SH-SY5Y (cell line): ENCODE data around the gene SHISA9.

Source experiments
- GATA2 ChIP-seq: IDR thresholded peaks from 2 replicates; pipeline ENCODE4 v1.6.1; 2011; ENCODE audit warnings: mild to moderate bottlenecking, low read depth, low read length
- GATA3 ChIP-seq: IDR thresholded peaks from 2 replicates; pipeline ENCODE4 v1.6.1; 2011; ENCODE audit warnings: low read depth, mild to moderate bottlenecking, low read length, moderate library complexity

- TF ChIP-seq GATA3 (no peak), GATA2 (no peak)
These were observed 63.9 kb downstream of the SHISA9 start for GRCh38 chr16:12965274-12965804.
